Effector CD4-positive, alpha-beta T cell (primary cell): ENCODE results near the gene NRIP1.
"Not testable (repeated sequence)": the region's sequence is repeated elsewhere in the genome, so short reads cannot be mapped to it uniquely, and the experiment has no call there.

ENCODE experiments used
- DNase-seq: peaks from one replicate; pipeline ENCODE4 v3.0.0-alpha.2; 2020

The NRIP1 gene

DNA sequence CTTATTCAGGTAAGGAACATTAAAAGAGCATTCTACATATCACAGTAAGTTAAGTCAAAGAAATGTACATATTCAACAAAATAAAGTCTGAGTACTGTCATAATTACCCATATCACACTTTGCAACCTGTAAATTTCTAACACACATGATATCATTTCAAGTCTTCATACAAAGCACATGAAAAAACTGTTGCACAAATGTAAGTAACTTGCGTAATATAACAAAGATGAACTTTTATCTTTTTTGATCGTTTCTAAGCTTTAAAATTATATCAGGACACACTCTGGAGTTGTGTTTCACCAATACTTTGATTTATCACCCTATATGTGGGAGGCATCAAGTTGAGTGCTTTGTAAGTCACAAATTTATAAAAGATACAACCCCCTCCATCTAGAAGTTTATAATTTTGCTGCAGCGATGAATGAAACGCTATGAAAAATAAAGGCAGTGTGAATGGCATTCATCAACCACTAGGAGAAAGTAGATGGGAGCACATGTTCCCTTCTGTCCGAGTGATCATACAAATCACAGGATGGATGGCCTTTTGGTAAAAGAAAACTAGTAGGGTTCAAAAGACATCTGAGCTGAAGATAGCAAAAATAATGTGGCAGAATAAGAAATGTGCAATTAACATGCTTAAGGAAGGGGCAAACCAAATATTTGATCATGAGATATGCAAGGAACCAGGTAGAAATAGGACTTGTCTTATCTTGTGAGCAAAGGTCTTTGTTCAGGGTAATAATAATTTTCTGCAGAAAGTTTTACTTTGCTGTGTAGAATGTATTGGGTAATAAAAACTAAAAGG, 27.5 kb downstream of the NRIP1 start:
- no peak for DNase-seq

DNA sequence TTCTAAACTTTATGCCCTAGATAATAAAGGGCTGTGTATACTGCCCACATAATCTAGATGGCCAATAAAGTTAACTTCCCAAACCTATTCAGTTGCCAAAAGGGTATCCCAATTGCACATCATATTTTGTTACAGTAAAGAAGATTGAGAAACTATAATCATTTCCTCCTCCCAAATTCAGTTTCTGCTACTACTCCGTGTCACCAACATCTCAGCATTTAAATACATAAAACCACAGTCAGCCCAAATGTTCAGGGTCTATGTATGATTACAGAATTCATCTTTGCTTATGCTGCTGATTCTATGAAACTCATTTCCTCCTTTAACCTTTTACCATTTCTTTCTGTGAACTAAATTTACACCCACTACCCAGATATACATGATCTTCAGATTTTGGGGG, 28.6 kb downstream of the NRIP1 start:
- no peak for DNase-seq

DNA sequence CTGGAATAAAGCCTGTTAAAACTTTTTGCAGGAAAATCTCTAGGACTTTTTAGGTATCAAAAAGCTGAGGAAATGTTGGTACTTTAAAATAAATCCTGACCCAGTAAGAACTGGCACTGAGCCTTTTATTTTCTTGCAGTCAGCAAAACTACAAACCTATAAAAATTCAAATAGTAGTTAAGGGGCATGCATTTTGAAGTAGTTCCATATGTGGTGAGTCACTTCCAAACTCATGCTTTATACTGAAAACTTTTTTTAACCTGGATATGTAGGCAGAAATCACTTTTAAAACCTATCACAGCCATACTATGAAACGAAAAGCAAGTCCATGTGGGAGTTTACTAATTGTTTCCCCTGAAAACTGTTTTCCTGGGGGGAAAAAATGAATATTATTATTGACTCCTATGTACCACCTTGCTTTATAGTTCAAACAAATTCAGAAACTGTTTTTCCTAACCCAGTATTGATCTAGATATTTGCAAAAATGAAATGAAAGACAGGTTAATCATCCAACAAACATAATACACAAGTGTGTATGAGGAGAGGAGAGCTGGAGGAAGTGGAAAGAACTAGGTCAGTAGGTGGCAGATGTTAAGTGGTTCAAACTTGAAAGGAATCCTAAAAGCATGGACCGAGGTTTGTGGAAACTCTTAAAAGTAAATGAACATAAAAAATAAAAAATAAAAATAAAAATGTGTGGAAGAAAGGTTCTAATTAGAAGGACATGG, 30.5 kb downstream of the NRIP1 start:
- no peak for DNase-seq

DNA sequence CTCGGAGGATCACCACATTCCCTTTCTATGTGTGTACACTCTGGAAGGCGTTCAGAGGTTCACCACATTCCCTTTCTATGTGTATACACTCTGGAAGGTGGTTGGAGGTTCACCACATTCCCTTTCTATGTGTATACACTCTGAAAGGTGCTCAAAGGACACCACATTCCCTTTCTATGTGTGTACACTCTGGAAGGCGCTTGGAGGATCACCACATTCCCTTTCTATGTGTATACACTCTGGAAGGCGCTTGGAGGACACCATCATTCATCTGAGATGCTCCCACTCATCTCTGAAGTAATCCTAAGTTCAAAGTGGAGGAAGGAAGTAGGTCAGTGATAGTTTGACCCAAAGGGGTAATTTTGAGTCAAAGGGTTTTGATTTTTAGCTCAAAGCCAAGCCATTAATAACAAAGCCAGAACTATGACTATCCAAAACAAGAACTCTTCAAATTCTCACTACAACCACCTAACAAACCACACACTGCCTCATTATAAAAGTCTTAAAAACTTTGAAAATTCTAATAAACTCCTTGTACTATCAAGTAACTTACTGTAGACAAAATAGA, 32.9 kb downstream of the NRIP1 start:
- DNase-seq: no peak

DNA sequence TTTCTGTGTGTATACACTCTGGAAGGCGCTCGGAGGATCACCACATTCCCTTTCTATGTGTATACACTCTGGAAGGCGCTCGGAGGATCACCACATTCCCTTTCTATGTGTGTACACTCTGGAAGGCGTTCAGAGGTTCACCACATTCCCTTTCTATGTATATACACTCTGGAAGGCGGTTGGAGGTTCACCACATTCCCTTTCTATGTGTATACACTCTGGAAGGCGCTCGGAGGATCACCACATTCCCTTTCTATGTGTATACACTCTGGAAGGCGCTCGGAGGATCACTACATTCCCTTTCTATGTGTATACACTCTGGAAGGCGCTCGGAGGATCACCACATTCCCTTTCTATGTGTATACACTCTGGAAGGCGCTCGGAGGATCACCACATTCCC, 33.4 kb downstream of the NRIP1 start:
- DNase-seq: not testable (repeated sequence)

DNA sequence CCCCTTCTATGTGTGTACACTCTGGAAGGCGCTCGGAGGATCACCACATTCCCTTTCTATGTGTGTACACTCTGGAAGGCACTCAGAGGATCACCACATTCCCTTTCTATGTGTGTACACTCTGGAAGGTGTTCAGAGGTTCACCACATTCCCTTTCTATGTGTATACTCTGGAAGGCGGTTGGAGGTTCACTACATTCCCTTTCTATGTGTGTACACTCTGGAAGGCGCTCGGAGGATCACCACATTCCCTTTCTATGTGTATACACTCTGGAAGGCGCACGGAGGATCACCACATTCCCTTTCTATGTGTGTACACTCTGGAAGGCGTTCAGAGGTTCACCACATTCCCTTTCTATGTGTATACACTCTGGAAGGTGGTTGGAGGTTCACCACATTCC, 33.9 kb downstream of the NRIP1 start:
- not testable (repeated sequence) for DNase-seq

DNA sequence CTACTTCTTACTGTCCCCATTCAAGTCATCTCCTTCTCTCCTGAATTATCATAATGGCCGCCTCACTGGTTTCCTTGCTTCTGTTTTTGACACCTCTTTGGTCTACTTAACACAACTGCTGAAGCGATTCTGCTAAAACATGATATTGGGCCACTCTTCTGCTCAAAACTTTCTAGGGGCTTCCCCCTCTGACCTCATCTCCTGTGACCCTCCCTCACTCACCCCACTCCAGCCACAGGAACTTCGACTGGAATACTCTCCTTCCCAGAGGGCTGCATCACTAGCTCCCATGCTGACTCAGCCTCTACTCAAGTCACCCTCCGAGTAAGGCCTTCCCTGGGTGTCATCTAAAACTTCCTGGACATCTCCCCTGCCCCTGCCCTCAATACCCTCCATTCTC, 35.7 kb downstream of the NRIP1 start:
- DNase-seq: no peak

DNA sequence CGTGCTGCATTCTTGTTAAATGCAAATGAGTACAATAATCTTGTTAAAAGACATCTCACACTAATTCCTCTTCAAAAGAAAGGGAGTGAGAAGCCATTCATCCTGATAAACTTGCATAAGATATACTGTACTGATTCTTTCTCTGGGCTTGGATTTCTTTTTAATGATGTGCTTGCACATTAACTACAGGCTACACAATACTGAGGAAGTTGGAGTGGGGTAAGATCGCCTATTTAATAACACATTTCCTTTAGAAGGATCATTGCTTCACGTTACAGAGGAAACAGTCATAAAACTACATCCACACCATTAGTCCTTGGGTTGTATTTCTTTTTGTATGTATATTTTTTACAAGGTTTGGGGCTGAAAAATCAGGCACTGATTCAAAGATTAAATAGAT, 36.6 kb downstream of the NRIP1 start:
- DNase-seq: no peak

DNA sequence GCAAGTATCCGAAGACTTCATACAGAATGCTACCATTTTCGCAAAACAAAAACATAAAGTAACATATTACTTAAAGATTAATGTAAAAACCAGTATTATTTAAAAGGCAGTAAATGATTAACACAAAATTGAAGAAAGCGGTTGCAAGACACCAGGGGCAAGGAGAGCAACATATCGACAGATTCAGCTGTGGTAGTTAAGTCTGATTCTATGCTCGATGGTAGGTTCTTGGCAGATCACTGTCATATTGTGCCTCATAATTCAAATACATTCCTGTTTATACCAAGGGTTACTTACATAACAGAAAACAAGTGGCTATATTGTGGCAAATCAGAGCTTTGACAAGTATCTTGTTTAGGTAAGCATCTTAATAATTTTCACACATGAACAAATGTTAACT, 37.7 kb downstream of the NRIP1 start:
- DNase-seq: no peak

DNA sequence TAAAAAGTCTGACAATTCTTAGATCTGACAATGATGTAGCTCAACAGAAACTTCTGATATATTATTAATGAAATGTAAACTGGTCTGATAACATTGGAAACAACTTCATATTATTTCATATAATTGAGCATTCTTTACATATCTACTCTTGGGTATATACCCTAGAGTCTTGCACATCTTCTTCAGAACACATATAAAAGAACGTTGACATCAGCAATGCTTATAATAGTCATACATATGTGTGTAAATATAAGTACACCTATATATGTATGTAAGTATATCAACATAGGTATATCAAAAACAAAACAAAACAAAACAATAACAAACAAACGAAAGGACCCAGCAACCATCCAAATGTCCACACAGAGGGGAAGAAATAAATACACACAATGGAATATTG, 38.4 kb downstream of the NRIP1 start:
- DNase-seq: no peak

DNA sequence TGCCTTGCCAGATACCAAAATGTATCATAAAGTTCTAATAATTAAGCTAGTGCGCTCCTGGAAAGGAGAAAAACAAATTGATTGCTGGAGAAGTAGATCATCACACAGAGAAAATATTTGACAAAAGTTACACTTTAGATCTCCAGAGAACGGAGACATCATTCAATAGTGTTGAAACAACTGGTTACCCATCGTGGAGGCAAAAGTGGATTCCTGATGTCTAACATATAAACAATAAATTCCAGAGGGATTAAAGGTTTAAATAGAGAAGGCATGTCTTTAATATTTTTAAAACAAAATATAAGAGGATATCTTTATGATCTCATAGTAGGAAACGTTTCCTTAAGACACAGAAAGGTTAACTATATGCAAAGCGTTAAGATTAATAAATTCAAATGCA, 41.0 kb downstream of the NRIP1 start:
- no peak for DNase-seq

DNA sequence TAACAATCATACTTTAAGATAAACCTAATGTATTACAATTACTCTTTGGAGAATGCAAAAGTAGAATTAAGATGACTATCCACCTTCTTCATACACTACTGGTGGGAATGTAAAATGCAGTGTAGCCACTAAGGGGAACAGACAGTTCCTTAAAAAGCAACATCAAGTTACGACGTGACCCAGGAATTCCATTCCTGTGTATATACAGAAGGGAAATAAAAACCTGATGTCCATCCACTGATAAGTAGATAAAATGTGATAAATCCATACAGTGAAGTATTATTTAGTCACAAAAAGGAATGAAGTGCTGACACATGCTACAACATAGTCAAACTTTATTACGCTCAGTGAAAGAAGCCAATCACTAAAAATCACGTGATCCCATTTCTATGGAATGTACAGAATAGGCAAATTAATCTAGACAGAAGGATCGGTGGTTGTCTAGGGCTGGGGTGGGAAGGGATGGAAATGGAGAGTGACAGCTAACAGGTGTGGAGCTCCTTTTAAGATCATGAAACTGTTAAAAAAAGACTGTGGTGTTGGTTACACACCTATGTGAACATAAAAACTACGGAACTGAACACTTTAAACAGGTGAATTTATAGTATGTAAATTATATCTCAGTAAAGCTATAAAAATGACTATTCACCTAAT, 42.1 kb downstream of the NRIP1 start:
- no peak for DNase-seq

DNA sequence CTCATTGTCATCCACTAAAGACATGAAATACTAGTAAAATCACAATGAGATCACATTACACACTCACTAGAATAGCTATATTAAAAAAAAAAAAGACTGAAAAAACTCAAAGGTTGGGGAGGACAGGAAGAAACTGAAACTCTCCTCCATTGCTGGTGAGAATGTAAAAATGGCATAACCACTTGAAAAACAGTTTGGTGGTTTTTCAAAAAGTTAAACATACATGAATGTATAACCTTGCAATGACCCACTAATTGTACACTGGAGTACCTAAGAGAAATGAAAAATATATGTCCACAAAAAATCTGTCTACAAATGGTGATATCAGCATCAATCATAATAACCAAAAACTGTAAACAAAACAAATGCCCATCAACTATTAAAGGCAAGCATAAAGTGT, 44.0 kb downstream of the NRIP1 start:
- no peak for DNase-seq

DNA sequence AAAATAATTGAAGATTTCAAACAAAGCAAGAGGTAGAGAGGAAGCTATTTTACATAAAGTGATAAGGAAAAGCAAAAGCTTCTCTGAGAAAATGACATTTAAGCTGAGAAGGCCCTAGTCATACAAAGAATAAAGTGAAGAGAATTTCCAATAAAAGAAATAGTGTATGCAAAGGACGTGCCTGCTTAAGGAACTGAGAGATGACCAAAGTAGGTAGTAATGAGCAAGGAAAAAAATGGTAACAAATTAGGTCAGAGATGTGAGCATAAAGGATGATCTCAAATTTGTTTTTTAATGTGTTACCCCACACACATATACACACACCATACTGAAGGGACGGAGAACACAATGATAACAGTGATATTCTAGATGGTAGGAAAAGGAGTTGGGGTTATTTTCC, 46.4 kb downstream of the NRIP1 start:
- DNase-seq: no peak

DNA sequence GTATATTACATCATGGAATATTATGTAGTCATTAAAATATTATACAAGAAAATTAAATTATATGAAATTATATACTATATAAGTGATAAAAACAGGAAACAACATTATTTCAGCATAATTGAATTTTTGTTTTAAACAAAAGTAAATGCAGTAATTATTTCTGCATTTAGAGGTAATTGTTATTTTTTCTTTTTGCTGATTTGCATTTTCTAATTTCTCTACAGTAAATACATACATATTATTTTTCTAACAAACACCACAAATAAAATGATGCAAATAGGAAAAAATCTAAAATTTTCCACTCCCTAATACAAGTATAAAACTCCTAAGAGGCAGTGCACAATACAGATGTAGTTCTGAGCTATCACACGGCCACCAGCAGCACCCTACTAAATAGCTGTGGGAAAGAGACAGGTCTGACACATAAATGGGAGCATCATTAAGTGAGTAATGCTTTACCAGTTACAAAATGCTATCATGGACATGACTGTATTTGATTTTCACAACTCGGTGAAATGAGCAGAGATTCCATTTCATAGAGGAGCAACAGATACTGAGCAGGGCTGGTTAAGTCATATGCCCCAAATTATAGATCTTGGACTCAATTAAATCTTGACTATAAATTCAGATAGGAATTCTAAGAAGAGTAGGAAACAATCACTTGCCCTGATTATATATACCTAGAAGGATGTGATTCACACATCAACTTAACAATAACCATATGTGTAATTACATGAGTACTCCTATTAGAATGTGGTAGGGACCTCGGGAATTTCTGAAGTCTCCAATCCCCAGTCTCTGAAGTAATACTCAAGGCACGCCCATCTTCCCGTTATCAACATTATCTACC, 49.0 kb downstream of the NRIP1 start:
- DNase-seq: no peak

DNA sequence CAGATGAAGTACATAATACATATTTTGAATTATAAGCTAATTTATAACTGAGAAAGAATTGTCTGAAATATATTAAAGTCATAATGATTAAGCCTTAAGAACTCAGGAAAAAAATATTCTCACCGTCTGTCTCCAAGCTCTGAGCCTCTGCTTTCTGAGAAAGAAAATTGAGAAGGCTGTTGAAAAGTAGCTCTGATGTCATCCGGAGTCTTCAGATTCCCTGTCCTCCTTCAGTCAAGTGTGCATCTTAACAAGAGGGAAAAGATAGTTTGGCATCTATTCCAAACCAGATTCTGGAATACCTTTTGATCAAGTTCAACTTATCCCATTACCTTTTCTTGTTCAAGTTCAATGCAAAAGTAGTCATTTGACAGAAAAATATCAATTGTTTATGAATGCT, 50.6 kb downstream of the NRIP1 start:
- no peak for DNase-seq

DNA sequence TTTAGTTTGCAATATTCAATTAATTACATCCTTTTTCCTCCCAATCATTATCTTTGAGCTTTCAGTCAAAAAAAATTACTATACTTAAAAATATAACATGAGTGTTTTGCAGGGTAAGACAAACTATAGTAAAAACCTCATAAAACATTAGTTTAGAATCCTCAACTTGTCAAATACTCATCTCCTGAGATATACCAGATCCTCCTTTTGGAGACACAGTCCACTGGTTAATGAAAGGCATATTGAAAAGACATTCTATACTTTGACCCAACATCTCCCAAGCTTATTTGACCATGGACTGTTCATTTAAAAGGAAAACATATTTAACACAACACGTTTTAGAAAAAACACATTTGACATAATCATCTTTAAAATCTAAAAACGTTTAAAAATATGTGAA, 52.8 kb downstream of the NRIP1 start:
- no peak for DNase-seq

DNA sequence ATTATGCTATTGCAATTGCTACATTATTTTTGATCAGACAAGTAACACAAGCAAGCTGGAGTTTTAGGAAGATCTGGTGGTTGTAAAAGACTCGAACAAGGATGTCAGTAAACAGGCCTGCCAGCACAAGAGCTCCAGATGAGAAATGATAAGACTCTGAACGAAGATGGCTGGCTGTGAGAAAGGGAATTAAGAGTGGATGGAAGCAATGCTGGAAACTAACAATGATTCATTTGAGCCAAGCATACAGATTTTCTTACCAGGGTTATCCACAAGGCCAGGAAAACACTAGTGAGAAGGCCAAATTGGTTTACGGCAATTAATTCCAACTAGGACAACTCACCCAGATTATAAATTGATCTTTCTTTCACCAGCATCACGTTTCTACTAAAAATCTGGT, 54.2 kb downstream of the NRIP1 start:
- DNase-seq: no peak

DNA sequence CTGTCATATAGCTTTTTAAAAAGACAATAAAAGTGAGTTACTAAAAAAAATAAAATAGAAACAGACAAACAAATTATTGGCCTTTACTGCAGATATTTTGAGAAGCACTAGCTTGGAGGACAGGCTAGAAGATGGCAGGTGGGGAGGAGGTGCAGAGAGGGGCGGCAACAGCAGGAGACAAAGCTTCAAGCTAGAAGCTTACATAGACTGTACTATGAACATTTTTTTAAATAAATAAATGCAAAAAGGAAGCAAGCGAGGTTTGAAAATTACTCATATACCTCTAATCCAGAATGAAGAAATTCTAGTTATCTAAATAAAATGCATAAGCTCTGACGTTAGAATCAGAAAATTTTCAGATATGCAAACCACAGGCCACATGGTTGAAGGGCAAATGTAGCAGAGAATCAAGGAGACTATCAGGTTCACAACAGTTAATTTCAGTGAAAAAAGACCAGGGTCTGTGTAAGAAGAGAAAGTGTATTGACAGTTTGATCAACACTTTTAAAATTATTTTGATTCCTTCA, 54.9 kb downstream of the NRIP1 start:
- no peak for DNase-seq

DNA sequence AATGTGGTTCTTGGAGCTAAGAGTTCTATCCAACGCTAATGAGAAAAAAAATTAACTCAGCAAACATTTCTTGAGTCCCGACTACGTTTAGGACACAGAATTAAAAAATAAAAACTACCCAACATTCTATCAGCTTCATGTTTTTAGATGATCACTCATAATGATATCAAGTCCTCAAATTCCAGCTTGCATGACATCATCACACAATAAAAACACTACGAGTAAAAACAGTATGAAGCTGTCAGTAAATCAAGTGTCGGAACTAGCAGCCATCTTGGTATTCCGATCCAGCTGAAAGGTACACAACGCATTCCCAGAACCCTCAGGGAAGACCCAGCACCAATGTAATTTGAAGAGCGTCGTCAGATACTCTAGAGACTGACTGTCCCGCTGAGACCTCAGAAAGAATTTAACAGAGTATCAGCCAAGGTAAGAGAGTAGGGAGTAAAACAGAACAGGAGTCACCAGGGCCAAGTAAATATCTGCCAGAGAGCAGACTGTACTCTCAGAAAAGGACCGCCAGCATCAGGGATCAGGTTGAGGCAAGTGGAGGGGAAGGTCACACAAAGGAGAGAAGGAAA, 57.0 kb downstream of the NRIP1 start:
- DNase-seq: no peak

DNA sequence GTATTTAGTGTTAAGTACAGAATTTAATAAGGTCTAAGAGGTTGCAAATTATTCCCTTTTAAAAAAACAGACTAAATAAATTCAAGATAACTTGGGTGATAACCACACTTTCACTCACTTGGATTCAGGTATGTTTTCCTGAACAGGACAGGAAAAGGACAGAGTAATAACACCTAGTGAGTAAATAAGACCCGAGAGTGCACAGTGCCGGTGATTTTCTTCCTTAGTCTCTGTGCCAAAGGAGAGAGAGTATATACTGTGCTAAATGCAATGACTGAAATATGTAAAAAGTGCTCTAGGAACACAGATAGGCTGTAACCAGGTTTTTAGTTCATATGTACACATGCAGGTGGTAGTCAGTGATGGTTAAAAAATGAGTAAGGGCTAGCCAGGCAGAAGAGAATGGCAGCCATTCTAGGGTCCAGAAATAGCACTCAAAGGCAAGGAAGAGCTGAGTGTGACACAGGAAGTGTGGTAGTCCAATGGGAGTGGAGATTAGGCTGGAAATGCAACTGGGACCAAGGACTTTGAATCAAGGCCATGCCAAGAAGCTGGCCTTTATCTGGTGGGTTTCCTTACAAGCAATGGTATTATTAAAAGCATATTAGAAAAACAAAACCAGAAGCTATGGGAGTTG, 58.1 kb downstream of the NRIP1 start:
- DNase-seq: no peak

DNA sequence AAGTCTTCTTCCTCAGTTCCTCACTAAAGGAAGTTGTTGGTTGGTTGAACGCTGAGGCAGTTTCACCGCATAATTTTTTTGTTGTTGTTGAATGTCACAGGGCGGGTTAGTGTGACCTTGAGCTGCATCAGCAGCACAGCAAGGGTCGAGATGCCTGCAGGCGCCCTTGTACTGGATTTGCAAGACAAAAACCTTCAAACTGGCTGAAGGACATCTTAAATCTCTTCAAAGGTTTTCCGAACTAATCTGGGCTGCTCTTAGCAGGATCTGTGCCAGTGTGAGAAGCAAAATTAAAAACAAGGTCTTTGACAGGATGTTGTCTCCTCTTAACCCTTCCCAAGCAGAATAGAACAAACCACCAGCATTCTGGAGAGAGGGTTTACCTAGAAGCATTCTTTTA, 59.4 kb downstream of the NRIP1 start:
- peak; percentile 3 for DNase-seq
